ENCODE data around the gene CFAP410. TPM values are rescaled to one million over a fixed set of nuclear protein-coding genes. Genes with fewer than 3 reads are reported as not detected.

CFAP410 gene
- total and polyA plus RNA-seq, 2 of the 13 experiments (the other 11 are each of a cell fraction or from before 2014, with no cell fraction given): 8.0 to 20.1 TPM

- Histone ChIP-seq H4K20me1 (ENCODE audit: insufficient read depth, low read length) (no peaks in the 10 kb centered on the region), H3K79me2 (ENCODE audit: insufficient read depth, low read length) (no peaks in the 10 kb centered on the region), H2AFZ (ENCODE audit: low read length) (no peak overlapping the region), H3K27me3 (ENCODE audit: control insufficient read depth in 1 of 2, insufficient read depth in 2 of 2, low read length in 2 of 2) (no peaks in the 10 kb centered on the region), H3K4me1 (ENCODE audit: insufficient read depth, low read length) (no peaks in the 10 kb centered on the region), H3K9ac (ENCODE audit: insufficient read depth, low read depth, low read length) (no peak overlapping the region), H3K4me3 (replicated peaks in 1 of 3; ENCODE audit: insufficient read depth in 1 of 3, low read depth in 2 of 3, low read length in 3 of 3) (no peak overlapping the region), H3K9me3 (ENCODE audit: low read length) (no peaks in the 10 kb centered on the region), H3K4me2 (ENCODE audit: low read depth, low read length) (no peak overlapping the region), H3K27ac (ENCODE audit: extremely low read length, insufficient read depth, low read length) (no peak overlapping the region), H3K36me3 (replicated peaks in 1 of 2; ENCODE audit: control insufficient read depth in 1 of 2, insufficient read depth in 2 of 2, low read length in 2 of 2) (peaks cover 6 to 12% of the 10 kb centered on the region in 2 experiments; a peak in 1 of 5 replicates)
- ATAC-seq (no peak), FAIRE-seq (no peak), DNase-seq (ENCODE audit: low spot score) (no peak)
- POLR2A ChIA-PET: no interaction called here
- BruUV-seq (replicated peaks): no TSS peak
- intact Hi-C loops (cut with micrococcal nuclease; ENCODE audit: unreplicated experiment): no loop called here
- no peak for TF ChIP-seq ZNF34 (CRISPR knock-in tag; IDR thresholded peaks at IDR 0.05; ENCODE audit: borderline replicate concordance)
- TF ChIP-seq, protein P1, sequence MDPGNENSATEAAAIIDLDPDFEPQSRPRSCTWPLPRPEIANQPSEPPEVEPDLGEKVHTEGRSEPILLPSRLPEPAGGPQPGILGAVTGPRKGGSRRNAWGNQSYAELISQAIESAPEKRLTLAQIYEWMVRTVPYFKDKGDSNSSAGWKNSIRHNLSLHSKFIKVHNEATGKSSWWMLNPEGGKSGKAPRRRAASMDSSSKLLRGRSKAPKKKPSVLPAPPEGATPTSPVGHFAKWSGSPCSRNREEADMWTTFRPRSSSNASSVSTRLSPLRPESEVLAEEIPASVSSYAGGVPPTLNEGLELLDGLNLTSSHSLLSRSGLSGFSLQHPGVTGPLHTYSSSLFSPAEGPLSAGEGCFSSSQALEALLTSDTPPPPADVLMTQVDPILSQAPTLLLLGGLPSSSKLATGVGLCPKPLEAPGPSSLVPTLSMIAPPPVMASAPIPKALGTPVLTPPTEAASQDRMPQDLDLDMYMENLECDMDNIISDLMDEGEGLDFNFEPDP (CRISPR knock-in tag; conservative IDR thresholded peaks at IDR 0.05): 0 out of 2 replicates have a peak, but pooled peaks have one; percentile 40
- TF ChIP-seq POLR2G (IDR thresholded peaks at IDR 0.05; ENCODE audit: low read depth, low read length): 0 out of 2 replicates have a peak, but pooled peaks have one; percentile 5
- peak; percentile 3 for TF ChIP-seq AGO2 (optimal IDR thresholded peaks at IDR 0.05; ENCODE audit: low read depth, low read length)
- WGBS (ENCODE audit: low lambda C conversion rate): 96% methylated on average over 12 of the region's 18 CpGs
- in situ Hi-C loops (cut with HindIII; ENCODE audit: extremely low pct_ligation_motif_present, low pct_unique_long_range_greater_than_20kb): no loop called here
- CTCF ChIA-PET (ENCODE audit: low intra/inter-chr PET ratio, low total read pairs): no interaction called here
Measured at GRCh38 chr21:44330698-44331097, 8.5 kb downstream of the CFAP410 start.

- CTCF ChIA-PET (ENCODE audit: low intra/inter-chr PET ratio, low total read pairs): no interaction called here
- TF ChIP-seq AGO1 (IDR thresholded peaks at IDR 0.05; ENCODE audit: low read depth, low read length, poor library complexity, severe bottlenecking) (peak; percentile 87), PAF1 (CRISPR knock-in tag; IDR thresholded peaks at IDR 0.05) (no peak), ZC3H13 (CRISPR knock-in tag; IDR thresholded peaks at IDR 0.05) (peak; percentile 86), FIP1L1 (IDR thresholded peaks at IDR 0.05; ENCODE audit: borderline replicate concordance, insufficient read depth, low read depth, low read length) (no peak), WIZ (CRISPR knock-in tag; IDR thresholded peaks at IDR 0.05) (no peak), ATF5 (CRISPR knock-in tag; IDR thresholded peaks at IDR 0.05; ENCODE audit: low read depth) (no peak), ZBTB38 (CRISPR knock-in tag; IDR thresholded peaks at IDR 0.05) (no peak), ZSCAN12 (CRISPR knock-in tag; IDR thresholded peaks at IDR 0.05) (no peak)
Measured at GRCh38 chr21:44329971-44330681, 9.1 kb downstream of the CFAP410 start.

More at GRCh38 chr21:44329971-44330681, 9.1 kb downstream of the CFAP410 start:
- in situ Hi-C loops (cut with HindIII; ENCODE audit: extremely low pct_ligation_motif_present, low pct_unique_long_range_greater_than_20kb): no loop called here
- no peaks in the 10 kb centered on the region for H4K20me1 ChIP-seq (ENCODE audit: insufficient read depth, low read length)
- H3K36me3 ChIP-seq (replicated peaks in 1 of 2; ENCODE audit: control insufficient read depth in 1 of 2, insufficient read depth in 2 of 2, low read length in 2 of 2): peaks cover 4 to 11% of the 10 kb centered on the region in 2 experiments; a peak in 1 of 5 replicates
- no peaks in the 10 kb centered on the region for H3K27me3 ChIP-seq (ENCODE audit: control insufficient read depth in 1 of 2, insufficient read depth in 2 of 2, low read length in 2 of 2)
- H3K4me3 ChIP-seq (replicated peaks in 1 of 3; ENCODE audit: insufficient read depth in 1 of 3, low read depth in 2 of 3, low read length in 3 of 3): no peak overlapping the region
- no peaks in the 10 kb centered on the region for H3K79me2 ChIP-seq (ENCODE audit: insufficient read depth, low read length)
- FAIRE-seq (no peak), DNase-seq (ENCODE audit: low spot score) (no peak), ATAC-seq (peak; percentile 3)
- no peak overlapping the region for H3K4me2 ChIP-seq (ENCODE audit: low read depth, low read length)
- no peak overlapping the region for H3K27ac ChIP-seq (ENCODE audit: extremely low read length, insufficient read depth, low read length)
- no peaks in the 10 kb centered on the region for H3K4me1 ChIP-seq (ENCODE audit: insufficient read depth, low read length)
- POLR2A ChIA-PET: interaction anchor here (1.1 kb wide), 2 partner anchors 27 to 29 kb away, joined by 3 read pairs; no protein-coding TSS in a partner anchor
- H2AFZ ChIP-seq (ENCODE audit: low read length): no peak overlapping the region
- no peaks in the 10 kb centered on the region for H3K9me3 ChIP-seq (ENCODE audit: low read length)
- BruUV-seq (replicated peaks): no TSS peak
- intact Hi-C loops (cut with micrococcal nuclease; ENCODE audit: unreplicated experiment): no loop called here
- 98% methylated on average over 10 of the region's 44 CpGs for WGBS (ENCODE audit: low lambda C conversion rate)
- no peak overlapping the region for H3K9ac ChIP-seq (ENCODE audit: insufficient read depth, low read depth, low read length)
